ENCODE measurements around the gene SRRT. TPM values are rescaled to one million over a fixed set of nuclear protein-coding genes. Genes with fewer than 3 reads are reported as not detected.

Gene SRRT
- total RNA-seq, 1 donor from 2014 or later = 60.4 TPM

DNA sequence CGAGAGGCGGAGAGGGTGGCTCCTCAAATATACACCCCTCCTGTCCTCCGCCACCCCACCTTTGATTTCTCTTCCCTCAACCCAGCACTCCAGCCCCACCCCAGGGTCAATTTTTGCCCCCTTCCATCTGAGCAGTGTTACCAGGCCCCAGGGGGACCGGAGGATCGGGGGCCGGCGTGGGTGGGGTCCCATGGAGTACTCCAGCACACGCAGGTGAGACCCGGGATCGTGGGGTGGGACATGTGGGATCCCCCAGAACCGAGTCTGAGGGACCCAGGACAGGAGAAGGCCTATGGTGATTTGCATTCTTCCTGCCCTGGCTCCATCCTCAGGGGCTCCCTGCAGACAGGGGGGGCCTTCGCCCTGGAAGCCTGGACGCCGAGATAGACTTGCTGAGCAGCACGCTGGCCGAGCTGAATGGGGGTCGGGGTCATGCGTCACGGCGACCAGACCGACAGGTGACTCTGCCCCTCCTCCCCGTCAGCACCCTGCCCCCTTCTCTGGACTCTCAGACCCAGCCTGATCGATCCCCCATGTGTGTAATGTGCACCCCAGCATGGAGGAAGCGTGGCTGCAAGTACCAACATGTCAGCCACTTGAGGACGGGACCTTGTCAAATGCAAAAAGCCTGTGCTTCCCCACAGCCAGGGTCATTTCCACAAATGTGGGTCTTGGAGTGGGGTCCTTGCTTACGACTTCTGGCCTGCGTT, 7.0 kb upstream of the SRRT start:
- TF ChIP-seq, protein P1, sequence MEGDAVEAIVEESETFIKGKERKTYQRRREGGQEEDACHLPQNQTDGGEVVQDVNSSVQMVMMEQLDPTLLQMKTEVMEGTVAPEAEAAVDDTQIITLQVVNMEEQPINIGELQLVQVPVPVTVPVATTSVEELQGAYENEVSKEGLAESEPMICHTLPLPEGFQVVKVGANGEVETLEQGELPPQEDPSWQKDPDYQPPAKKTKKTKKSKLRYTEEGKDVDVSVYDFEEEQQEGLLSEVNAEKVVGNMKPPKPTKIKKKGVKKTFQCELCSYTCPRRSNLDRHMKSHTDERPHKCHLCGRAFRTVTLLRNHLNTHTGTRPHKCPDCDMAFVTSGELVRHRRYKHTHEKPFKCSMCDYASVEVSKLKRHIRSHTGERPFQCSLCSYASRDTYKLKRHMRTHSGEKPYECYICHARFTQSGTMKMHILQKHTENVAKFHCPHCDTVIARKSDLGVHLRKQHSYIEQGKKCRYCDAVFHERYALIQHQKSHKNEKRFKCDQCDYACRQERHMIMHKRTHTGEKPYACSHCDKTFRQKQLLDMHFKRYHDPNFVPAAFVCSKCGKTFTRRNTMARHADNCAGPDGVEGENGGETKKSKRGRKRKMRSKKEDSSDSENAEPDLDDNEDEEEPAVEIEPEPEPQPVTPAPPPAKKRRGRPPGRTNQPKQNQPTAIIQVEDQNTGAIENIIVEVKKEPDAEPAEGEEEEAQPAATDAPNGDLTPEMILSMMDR (IDR thresholded peaks at IDR 0.05) = no peak
- TF ChIP-seq EZH2 (IDR thresholded peaks at IDR 0.05) = no peak
- TF ChIP-seq EZH2phosphoT487 (IDR thresholded peaks at IDR 0.05) = no peak
- no peaks in the 10 kb centered on the region for H3K9me3 ChIP-seq (ENCODE audit: low read depth)
- peaks cover 7% of the 10 kb centered on the region for H3K36me3 Mint-ChIP-seq
- peak overlapping the region; percentile 93 for H3K4me3 ChIP-seq
- peaks cover 11% of the 10 kb centered on the region for H3K4me1 Mint-ChIP-seq
- H3K9ac ChIP-seq = peak overlapping the region; percentile 90
- H3K27ac ChIP-seq = no peak overlapping the region
- DNase-seq (ENCODE audit: low spot score) = peak; percentile 30
- H2AFZ ChIP-seq (replicated peaks) = no peak overlapping the region
- H3K9me3 Mint-ChIP-seq = no peaks in the 10 kb centered on the region
- H3K4me1 ChIP-seq = peaks cover 13% of the 10 kb centered on the region
- H3K27me3 ChIP-seq = no peaks in the 10 kb centered on the region
- peak overlapping the region; percentile 98 for H3K4me2 ChIP-seq
- H3K27me3 Mint-ChIP-seq (ENCODE audit: insufficient read depth, low read depth) = peaks cover 7% of the 10 kb centered on the region
- peak overlapping the region; percentile 94 for H3K4me3 Mint-ChIP-seq
- peaks cover 10% of the 10 kb centered on the region for H3F3A ChIP-seq (ENCODE audit: low read depth)
- no peaks in the 10 kb centered on the region for H4K20me1 ChIP-seq (ENCODE audit: low read depth)
- peaks cover 26% of the 10 kb centered on the region for H3K79me2 ChIP-seq (ENCODE audit: low read depth)
- no peaks in the 10 kb centered on the region for H3K36me3 ChIP-seq
- H3K27ac Mint-ChIP-seq = peak overlapping the region; percentile 78

DNA sequence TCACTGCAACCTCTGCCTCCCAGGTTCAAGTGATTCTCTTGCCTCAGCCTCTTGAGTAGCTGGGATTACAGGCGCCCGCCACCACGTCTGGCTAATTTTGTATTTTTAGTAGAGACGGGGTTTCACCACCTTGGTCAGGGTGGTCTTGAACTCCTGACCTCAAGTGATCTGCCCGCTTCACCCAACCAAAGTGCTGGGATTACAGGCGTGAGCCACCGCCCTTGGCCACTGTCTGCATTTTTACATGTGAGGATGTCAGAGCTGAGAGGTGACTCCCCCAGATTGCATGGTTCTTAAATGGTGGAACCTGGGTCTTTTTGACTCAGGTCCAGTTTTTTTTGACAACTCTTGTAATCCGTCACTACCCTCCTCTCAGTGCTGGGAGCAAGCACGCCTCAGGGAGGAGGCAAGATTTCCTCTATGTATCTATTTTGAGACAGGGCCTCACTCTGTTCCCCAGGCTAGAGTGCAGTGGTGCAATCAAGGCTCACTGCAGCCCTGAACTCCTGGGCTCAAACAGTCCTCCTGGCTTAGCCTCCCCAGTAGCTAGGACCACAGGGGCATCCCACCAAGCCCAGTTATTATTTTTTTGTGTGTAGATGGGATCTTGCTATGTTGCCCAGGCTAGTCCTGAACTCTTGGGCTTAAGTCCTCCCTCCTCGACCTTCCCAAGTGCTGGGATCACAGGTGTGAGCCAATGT, 1.2 kb upstream of the SRRT start:
- Mint-ChIP-seq H3K36me3 (peaks cover 23% of the 10 kb centered on the region), H3K27me3 (ENCODE audit: insufficient read depth, low read depth) (peaks cover 2% of the 10 kb centered on the region), H3K27ac (peak overlapping the region; percentile 99), H3K4me1 (peaks cover 35% of the 10 kb centered on the region), H3K9me3 (no peaks in the 10 kb centered on the region), H3K4me3 (peak overlapping the region; percentile 99)
- no peak for DNase-seq (ENCODE audit: low spot score)
- Histone ChIP-seq H3K27me3 (no peaks in the 10 kb centered on the region), H3F3A (ENCODE audit: low read depth) (peaks cover 39% of the 10 kb centered on the region), H4K20me1 (ENCODE audit: low read depth) (peaks cover 36% of the 10 kb centered on the region), H3K4me3 (peak overlapping the region; percentile 91), H3K4me1 (peaks cover 22% of the 10 kb centered on the region), H3K36me3 (peaks cover 7% of the 10 kb centered on the region), H3K79me2 (ENCODE audit: low read depth) (peaks cover 45% of the 10 kb centered on the region), H3K27ac (peak overlapping the region; percentile 92), H3K9ac (no peak overlapping the region), H3K4me2 (peak overlapping the region; percentile 66), H3K9me3 (ENCODE audit: low read depth) (no peaks in the 10 kb centered on the region), H2AFZ (replicated peaks) (no peak overlapping the region)
- TF ChIP-seq, protein P1 (IDR thresholded peaks at IDR 0.05) = no peak
- TF ChIP-seq EZH2 (IDR thresholded peaks at IDR 0.05) = no peak
- no peak for TF ChIP-seq EZH2phosphoT487 (IDR thresholded peaks at IDR 0.05)

DNA sequence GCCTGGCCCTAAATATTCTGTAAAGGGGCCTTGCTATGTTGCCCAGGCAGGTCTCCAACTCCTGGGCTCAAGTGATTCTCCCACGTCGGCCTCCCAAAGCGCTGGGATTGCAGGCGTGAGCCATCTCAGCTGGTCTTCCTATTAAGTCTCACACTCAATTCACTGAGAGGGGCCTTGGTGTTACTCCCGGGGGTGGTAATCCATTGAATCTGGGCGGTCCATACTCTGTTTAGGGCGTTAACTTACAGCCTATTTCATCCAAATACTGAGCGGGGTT, 665 bp upstream of the SRRT start:
- Mint-ChIP-seq H3K27ac (peak overlapping the region; percentile 99), H3K27me3 (ENCODE audit: insufficient read depth, low read depth) (peaks cover 2% of the 10 kb centered on the region), H3K4me3 (peak overlapping the region; percentile 99), H3K36me3 (peaks cover 25% of the 10 kb centered on the region), H3K9me3 (no peaks in the 10 kb centered on the region), H3K4me1 (peaks cover 38% of the 10 kb centered on the region)
- peaks cover 24% of the 10 kb centered on the region for H3K4me1 ChIP-seq
- TF ChIP-seq, protein P1 (IDR thresholded peaks at IDR 0.05) = no peak
- TF ChIP-seq EZH2 (IDR thresholded peaks at IDR 0.05) (no peak), EZH2phosphoT487 (IDR thresholded peaks at IDR 0.05) (no peak)
- peaks cover 7% of the 10 kb centered on the region for H3K36me3 ChIP-seq
- H4K20me1 ChIP-seq (ENCODE audit: low read depth) = peaks cover 41% of the 10 kb centered on the region
- peak overlapping the region; percentile 58 for H3K9ac ChIP-seq
- H3K4me2 ChIP-seq = peak overlapping the region; percentile 66
- no peak for DNase-seq (ENCODE audit: low spot score)
- no peaks in the 10 kb centered on the region for H3K9me3 ChIP-seq (ENCODE audit: low read depth)
- peak overlapping the region; percentile 91 for H3K4me3 ChIP-seq
- H3K27me3 ChIP-seq = no peaks in the 10 kb centered on the region
- peaks cover 45% of the 10 kb centered on the region for H3K79me2 ChIP-seq (ENCODE audit: low read depth)
- peak overlapping the region; percentile 92 for H3K27ac ChIP-seq
- H2AFZ ChIP-seq (replicated peaks) = peak overlapping the region; percentile 27
- peaks cover 44% of the 10 kb centered on the region for H3F3A ChIP-seq (ENCODE audit: low read depth)
